PC-3 (cell line): ENCODE data around the gene SLC7A4. TPM values are rescaled to one million over a fixed set of nuclear protein-coding genes. Genes with fewer than 3 reads are reported as not detected.

Source experiments
- ATAC-seq: fragments of 200-7000 bp; cut with Tn5 transposase; 2 replicates; pipeline ENCODE4 v1.9.1; 2020; ENCODE audit warnings: mild to moderate bottlenecking, moderate library complexity
- BruUV-seq: library from RNA; stranded (reverse); fragments of 400-500 nt; replicated peaks from 2 replicates; lab custom pipeline; 2021; lab: Mats Ljungman, UMichigan
- CTCF ChIA-PET: fragments of 300-600 bp; sonication (Branson Sonifier 250); formaldehyde crosslinking; loops from one replicate; lab custom pipeline; 2022; ENCODE audit warnings: antibody characterized with exemption; lab: Charles Lee
- POLR2A ChIA-PET: fragments of 300-600 bp; sonication (Branson Sonifier 250); formaldehyde crosslinking; loops from one replicate; lab custom pipeline; 2022; ENCODE audit warnings: antibody characterized with exemption; ENCODE audit not compliant: unreplicated experiment; lab: Charles Lee
- DNase-seq: peaks from one replicate; pipeline ENCODE4 v3.0.0-alpha.2; 2015
- H2AFZ ChIP-seq: fragments of 300-600 bp; sonication (generic); 2 replicates; pipeline ENCODE4 v1.6.0; 2016; ENCODE audit warnings: antibody characterized with exemption, low read length
- H3F3A ChIP-seq: fragments of 300-600 bp; sonication (generic); one replicate; pipeline ENCODE4 v1.6.0; 2017; ENCODE audit warnings: antibody characterized with exemption, low read length, control low read depth, mild to moderate bottlenecking; ENCODE audit not compliant: unreplicated experiment
- H3K27ac ChIP-seq: fragments of 300-600 bp; sonication (generic); 2 replicates; pipeline ENCODE4 v1.5.1; 2016; ENCODE audit warnings: mild to moderate bottlenecking, low read length
- H3K27me3 ChIP-seq: fragments of 300-600 bp; sonication (generic); 2 replicates; pipeline ENCODE4 v1.6.1; 2016; ENCODE audit warnings: low read length, mixed read lengths
- H3K36me3 ChIP-seq: fragments of 300-600 bp; sonication (generic); 2 replicates; pipeline ENCODE4 v1.6.1; 2016; ENCODE audit warnings: low read depth, mixed run types, low read length, mixed read lengths
- H3K4me1 ChIP-seq: fragments of 300-600 bp; sonication (generic); 2 replicates; pipeline ENCODE4 v1.5.1; 2016; ENCODE audit warnings: low read length; ENCODE audit not compliant: insufficient read depth
- H3K4me2 ChIP-seq: fragments of 300-600 bp; sonication (generic); 2 replicates; pipeline ENCODE4 v1.6.0; 2016; ENCODE audit warnings: low read length
- H3K4me3 ChIP-seq: fragments of 300-600 bp; sonication (generic); 2 replicates; pipeline ENCODE4 v1.5.1; 2016; ENCODE audit warnings: mild to moderate bottlenecking, low read length, mixed read lengths
- H3K79me2 ChIP-seq: fragments of 300-600 bp; sonication (generic); 2 replicates; pipeline ENCODE4 v1.6.1; 2017; ENCODE audit warnings: low read length, mixed read lengths
- H3K9ac ChIP-seq: fragments of 300-600 bp; sonication (generic); 2 replicates; pipeline ENCODE4 v1.6.0; 2016; ENCODE audit warnings: mild to moderate bottlenecking, low read length
- H3K9me2 ChIP-seq: fragments of 300-600 bp; sonication (generic); replicated peaks from 2 replicates; pipeline ENCODE4 v1.6.1; 2016; ENCODE audit warnings: mixed run types, low read length, mixed read lengths
- H3K9me3 ChIP-seq: fragments of 300-600 bp; sonication (generic); 2 replicates; pipeline ENCODE4 v1.6.1; 2016; ENCODE audit warnings: low read length, mixed read lengths
- H4K20me1 ChIP-seq: fragments of 300-600 bp; sonication (generic); 2 replicates; pipeline ENCODE4 v1.6.1; 2016; ENCODE audit warnings: low read length, mixed read lengths
- CTCF ChIP-seq: fragments of 300-600 bp; sonication (generic); conservative IDR thresholded peaks from 2 replicates; pipeline ENCODE4 v1.5.1; 2017; ENCODE audit warnings: antibody characterized with exemption, low read depth, mild to moderate bottlenecking, low read length
- EZH2 ChIP-seq: fragments of 300-600 bp; sonication (generic); IDR thresholded peaks from one replicate; pipeline ENCODE4 v1.6.1; 2017; ENCODE audit warnings: antibody characterized with exemption, mild to moderate bottlenecking, low read length; ENCODE audit not compliant: unreplicated experiment
- EZH2phosphoT487 ChIP-seq: fragments of 300-600 bp; sonication (generic); IDR thresholded peaks from 2 replicates; pipeline ENCODE4 v1.6.1; 2018; ENCODE audit warnings: mild to moderate bottlenecking, antibody characterized with exemption, low read length, borderline replicate concordance
- intact Hi-C: fragments of 100-400 bp; cut with micrococcal nuclease; formaldehyde crosslinking; loops from 2 replicates; pipeline ENCODE4 v1.9.0; 2023
- total RNA-seq: library from RNA; depleted of rRNA; stranded (reverse); fragments of >200 nt; gene quantifications from 2 replicates; pipeline ENCODE4 v1.2.3, GENCODE V29; 2014

SLC7A4 gene
- total RNA-seq, 1 experiment from 2014 or later, result not detected

- Histone ChIP-seq H3F3A (no peaks in the 10 kb centered on the region), H3K4me3 (no peak overlapping the region), H3K9ac (no peak overlapping the region), H3K36me3 (no peaks in the 10 kb centered on the region), H3K27me3 (no peaks in the 10 kb centered on the region), H3K79me2 (no peaks in the 10 kb centered on the region), H4K20me1 (no peaks in the 10 kb centered on the region), H2AFZ (no peak overlapping the region), H3K27ac (no peak overlapping the region), H3K4me2 (no peak overlapping the region), H3K9me3 (no peaks in the 10 kb centered on the region), H3K9me2 (no peaks in the 10 kb centered on the region), H3K4me1 (peaks cover 7% of the 10 kb centered on the region; the same call in 1 of the 2 replicates)
- ChIA-PET CTCF (no interaction called here), POLR2A (no interaction called here)
- ATAC-seq, result no peak
- no peak for DNase-seq
- intact Hi-C loops, result no loop called here
- TF ChIP-seq EZH2, result no peak
- TF ChIP-seq EZH2phosphoT487, result no peak
- TF ChIP-seq CTCF, result no peak
- no TSS peak for BruUV-seq
These were observed 14.0 kb downstream of the SLC7A4 start for GRCh38 chr22:21018314-21018713.

- no peak overlapping the region for H3K4me2 ChIP-seq
- TF ChIP-seq CTCF, result no peak
- TF ChIP-seq EZH2, result no peak
- no peak for TF ChIP-seq EZH2phosphoT487
These were observed 15.5 kb downstream of the SLC7A4 start for GRCh38 chr22:21016644-21017420.

GRCh38 chr22:21015466-21016006, 16.8 kb downstream of the SLC7A4 start:
- peaks cover 7% of the 10 kb centered on the region; the same call in 1 of the 2 replicates for H3K4me1 ChIP-seq
- ChIA-PET CTCF (interaction anchor here (0.7 kb wide), 1 partner anchor 41 kb away, joined by 4 read pairs; no protein-coding TSS in a partner anchor), POLR2A (no interaction called here)
- H3F3A ChIP-seq, result no peaks in the 10 kb centered on the region
- no peak overlapping the region for H3K27ac ChIP-seq
- H3K79me2 ChIP-seq, result no peaks in the 10 kb centered on the region
- intact Hi-C loops, result no loop called here
- H3K4me2 ChIP-seq, result no peak overlapping the region
- H3K27me3 ChIP-seq, result no peaks in the 10 kb centered on the region
- ATAC-seq (no peak), DNase-seq (no peak)
- H3K9me3 ChIP-seq, result no peaks in the 10 kb centered on the region
- TF ChIP-seq EZH2 (no peak), CTCF (no peak), EZH2phosphoT487 (no peak)
- H3K9ac ChIP-seq, result no peak overlapping the region
- no peak overlapping the region for H2AFZ ChIP-seq
- H4K20me1 ChIP-seq, result no peaks in the 10 kb centered on the region
- no peak overlapping the region for H3K4me3 ChIP-seq
- no peaks in the 10 kb centered on the region for H3K9me2 ChIP-seq
- no peaks in the 10 kb centered on the region for H3K36me3 ChIP-seq
- BruUV-seq, result no TSS peak

More at GRCh38 chr22:21016644-21017420, 15.5 kb downstream of the SLC7A4 start:
- peaks cover 7% of the 10 kb centered on the region; the same call in 1 of the 2 replicates for H3K4me1 ChIP-seq
- H3F3A ChIP-seq, result no peaks in the 10 kb centered on the region
- no peaks in the 10 kb centered on the region for H3K27me3 ChIP-seq
- intact Hi-C loops, result no loop called here
- H3K4me3 ChIP-seq, result no peak overlapping the region
- no peaks in the 10 kb centered on the region for H3K9me3 ChIP-seq
- CTCF ChIA-PET, result interaction anchor here (0.7 kb wide), 1 partner anchor 13 kb away, joined by 11 read pairs; no protein-coding TSS in a partner anchor
- H3K27ac ChIP-seq, result no peak overlapping the region
- POLR2A ChIA-PET, result no interaction called here
- DNase-seq (no peak), ATAC-seq (no peak)
- no peaks in the 10 kb centered on the region for H3K36me3 ChIP-seq
- H2AFZ ChIP-seq, result no peak overlapping the region
- no peaks in the 10 kb centered on the region for H3K9me2 ChIP-seq
- H3K79me2 ChIP-seq, result no peaks in the 10 kb centered on the region
- H4K20me1 ChIP-seq, result no peaks in the 10 kb centered on the region
- H3K9ac ChIP-seq, result no peak overlapping the region
- no TSS peak for BruUV-seq
